GDM1 (cell line): Measurements from ENCODE around the gene KLHL10.
"Not testable (repeated sequence)": the region's sequence is repeated elsewhere in the genome, so short reads cannot be mapped to it uniquely, and the experiment has no call there.

Experiments used
- DNase-seq: peaks from one replicate; lab custom pipeline; 2025; lab: John Stamatoyannopoulos, UW

KLHL10 gene

DNA sequence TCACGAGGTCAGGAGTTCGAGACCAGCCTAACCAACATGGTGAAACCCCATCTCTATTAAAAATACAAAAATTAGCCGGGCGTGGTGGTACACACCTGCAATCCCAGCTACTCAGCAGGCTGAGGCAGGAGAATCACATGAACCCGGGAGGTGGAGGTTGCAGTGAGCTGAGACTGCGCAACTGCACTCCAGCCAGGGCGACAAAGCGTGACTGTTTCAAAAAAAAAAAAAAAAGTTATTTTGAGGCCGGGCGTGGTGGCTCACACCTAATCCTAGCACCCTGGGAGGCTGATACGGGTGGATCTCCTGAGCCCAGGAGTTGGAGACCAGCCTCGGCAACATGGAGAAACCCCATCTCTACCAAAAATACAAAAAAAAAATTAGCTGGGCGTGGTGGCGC is 13.8 kb downstream of the KLHL10 start:
- not testable (repeated sequence) for DNase-seq

- no peak for DNase-seq
Observed at GRCh38 chr17:41860254-41860931, 22.8 kb downstream of the KLHL10 start.

GRCh38 chr17:41863074-41863848 is 25.6 kb downstream of the KLHL10 start:
- DNase-seq: no peak

GRCh38 chr17:41864498-41864835 is 26.8 kb downstream of the KLHL10 start:
- DNase-seq: no peak

- DNase-seq: peak; percentile 85
Observed at GRCh38 chr17:41864836-41865595, 27.4 kb downstream of the KLHL10 start, which contains the start of gene KLHL11. Gene KLHL11, minus strand, starts transcription at chr17:41865423. Its CDS starts 53 bp downstream, at chr17:41865370.

DNA sequence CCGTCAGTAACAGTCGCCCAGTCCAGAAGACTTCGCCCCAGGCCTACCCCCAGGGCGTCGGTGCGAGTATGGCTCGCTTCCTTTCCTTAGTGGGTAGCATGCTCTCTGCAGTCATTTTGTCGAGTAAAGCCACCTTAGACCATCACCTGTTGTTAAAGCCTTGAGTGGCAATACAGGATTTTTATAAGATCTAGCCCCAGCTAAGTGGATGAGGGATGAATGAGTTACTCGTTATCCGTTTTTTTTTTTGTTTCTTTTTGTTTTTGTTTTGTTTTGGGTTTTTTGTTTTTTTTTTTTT is 27.9 kb downstream of the KLHL10 start:
- DNase-seq: no peak

DNA sequence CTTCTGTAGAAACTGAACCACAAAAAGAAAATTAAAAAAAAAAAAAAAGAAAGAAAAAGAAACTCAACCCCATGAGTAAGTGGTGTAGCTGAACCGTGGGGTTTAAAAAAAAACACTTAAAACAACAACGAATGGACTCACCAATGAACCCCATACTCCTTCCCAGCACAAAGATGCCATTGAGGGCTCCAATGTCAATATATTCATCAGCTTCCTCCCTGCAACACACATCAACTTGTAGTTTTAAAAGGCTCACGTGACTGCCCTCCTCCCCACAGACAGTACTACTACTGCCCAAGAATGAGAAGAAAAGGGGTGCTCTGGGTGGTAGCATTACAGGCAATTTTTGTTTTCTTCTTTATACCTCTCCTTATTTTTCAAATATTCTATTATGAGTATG is 30.9 kb downstream of the KLHL10 start:
- DNase-seq: no peak

DNA sequence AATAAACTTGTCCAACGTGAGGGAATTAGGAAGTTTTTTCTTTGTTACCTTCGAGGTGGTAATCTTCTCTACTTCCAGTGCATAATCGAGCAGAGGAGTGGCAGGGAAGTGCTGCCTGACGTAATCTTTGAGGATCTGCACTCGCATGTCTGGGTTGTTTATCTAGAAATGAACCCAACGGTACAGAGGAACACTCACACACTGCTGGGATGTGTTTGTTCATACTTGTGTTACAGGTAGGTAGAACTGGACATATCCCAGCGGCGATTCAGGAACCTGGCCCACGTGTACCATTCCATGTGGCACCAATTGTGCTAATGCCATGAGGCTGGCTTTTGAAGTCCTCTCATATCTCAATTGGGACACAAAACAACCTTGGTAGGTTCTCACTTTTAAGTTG is 31.8 kb downstream of the KLHL10 start:
- no peak for DNase-seq

DNA sequence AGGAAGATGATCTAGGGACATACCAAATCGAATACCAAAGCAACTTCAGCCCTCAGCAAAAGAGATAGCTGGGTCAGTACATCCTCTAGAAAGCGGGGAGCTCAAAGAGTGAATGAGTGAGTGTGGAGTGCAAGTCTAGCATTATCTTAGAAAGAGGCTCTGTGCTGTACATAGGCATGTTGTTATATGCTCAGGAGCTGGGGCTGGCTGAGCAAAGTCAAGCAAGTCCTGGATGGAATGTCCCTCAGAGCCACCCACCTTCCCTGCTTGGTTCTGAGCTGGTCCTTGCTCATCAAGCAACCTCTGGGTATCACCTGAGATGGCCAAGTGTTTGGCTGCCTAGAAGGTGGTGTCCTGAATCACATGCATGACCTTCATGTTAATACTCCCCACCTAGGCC is 32.5 kb downstream of the KLHL10 start:
- DNase-seq: no peak

- no peak for DNase-seq
Observed at GRCh38 chr17:41870627-41871026, 33.0 kb downstream of the KLHL10 start.

DNA sequence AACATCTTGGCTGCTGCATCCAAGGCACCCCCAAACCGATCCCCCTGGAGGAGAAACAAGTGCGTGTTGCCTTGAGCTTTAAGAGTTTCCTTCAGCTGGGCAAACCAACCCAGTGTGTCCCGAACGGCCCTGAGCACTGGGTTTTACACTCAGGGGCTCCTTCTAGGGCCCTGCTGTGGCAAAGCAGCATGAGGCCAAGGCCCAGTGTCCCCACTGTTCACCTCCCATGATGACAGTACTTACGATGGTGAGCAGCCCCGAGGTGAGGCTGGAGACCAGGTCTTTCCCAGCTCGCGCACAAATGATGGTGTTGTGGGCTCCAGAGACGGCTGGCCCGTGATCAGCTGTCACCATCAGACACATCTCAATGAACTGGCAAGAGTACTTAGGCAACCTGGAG is 34.2 kb downstream of the KLHL10 start:
- no peak for DNase-seq

DNA sequence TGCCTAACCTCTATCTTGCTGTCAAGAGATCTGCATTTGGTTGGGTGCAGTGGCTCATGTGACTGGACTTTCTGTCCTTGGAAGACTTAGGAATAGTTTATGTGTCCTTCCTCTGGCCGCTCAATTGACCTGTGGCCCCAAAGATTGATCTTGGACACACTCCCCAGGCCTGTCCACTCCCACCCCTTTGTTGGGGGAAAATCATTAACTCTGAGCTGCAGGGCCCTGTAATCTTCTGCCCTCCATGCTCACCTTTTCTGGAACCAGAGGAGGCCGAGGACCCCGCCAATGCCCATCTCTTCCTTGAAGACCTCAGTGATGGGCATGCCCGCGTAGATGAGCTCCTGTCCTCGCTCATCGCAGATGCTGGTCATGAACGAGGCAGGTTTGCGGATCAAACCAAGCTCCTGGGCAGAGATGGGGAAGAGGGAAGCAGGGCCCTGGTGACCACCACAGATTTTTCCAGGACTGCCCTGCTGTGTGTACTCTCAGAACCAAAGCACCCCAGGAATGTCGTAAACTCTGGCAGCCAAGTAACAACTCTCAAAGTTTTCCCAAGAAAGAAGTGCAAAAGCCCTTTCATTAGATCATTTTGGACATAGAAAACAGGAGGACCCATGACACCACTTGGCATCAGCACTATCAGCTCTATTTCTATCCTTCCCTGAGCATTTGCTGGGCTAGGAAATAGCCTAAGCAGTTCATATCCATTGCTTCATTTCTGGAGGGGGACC is 36.1 kb downstream of the KLHL10 start:
- no peak for DNase-seq

- DNase-seq: not testable (repeated sequence)
Observed at GRCh38 chr17:41874293-41874670, 36.7 kb downstream of the KLHL10 start.

DNA sequence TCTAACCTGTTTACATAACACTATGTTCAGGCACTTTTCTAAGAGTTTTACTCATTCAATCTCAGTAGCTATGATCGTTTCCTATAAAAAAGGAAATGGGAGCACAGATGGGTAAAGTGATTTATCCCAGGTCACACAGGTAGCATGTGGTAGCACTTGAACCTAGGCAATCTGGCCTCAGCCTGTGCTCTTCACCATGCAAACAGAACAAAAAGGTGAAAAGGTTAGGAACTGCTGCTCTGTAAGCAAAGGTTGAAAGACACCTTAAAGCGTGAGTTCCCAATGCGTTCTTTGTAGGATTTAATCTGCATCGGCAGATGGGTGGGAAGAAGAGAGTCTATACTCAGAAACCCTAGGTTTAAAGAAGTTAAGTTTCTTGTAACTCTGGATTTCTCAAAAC is 42.5 kb downstream of the KLHL10 start:
- DNase-seq: no peak

- no peak for DNase-seq
Observed at GRCh38 chr17:41882756-41883155, 45.1 kb downstream of the KLHL10 start.

GRCh38 chr17:41885733-41886132 is 48.1 kb downstream of the KLHL10 start:
- DNase-seq: no peak

- no peak for DNase-seq
Observed at GRCh38 chr17:41888332-41888965, 50.8 kb downstream of the KLHL10 start.

- DNase-seq: no peak
Observed at GRCh38 chr17:41891135-41892020, 53.8 kb downstream of the KLHL10 start.

DNA sequence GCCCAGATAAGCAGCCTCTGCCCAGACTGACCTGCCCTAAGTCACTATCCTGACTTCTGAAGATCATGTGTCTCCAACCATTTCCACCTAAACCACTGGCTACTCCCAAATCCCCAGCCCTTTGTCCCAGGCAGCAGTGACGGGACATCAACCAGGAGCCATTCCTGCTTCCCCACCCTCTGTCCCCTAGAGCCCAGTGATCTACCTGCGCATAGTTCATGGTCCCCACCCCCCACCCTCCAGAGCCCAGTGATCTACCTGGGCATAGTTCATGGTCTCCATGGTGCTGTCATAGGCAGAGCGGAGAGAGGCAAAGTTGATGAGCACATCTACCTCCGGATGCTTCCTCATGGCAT is 54.4 kb downstream of the KLHL10 start:
- DNase-seq: no peak

- DNase-seq: no peak
Observed at GRCh38 chr17:41893384-41893783, 55.8 kb downstream of the KLHL10 start.

DNA sequence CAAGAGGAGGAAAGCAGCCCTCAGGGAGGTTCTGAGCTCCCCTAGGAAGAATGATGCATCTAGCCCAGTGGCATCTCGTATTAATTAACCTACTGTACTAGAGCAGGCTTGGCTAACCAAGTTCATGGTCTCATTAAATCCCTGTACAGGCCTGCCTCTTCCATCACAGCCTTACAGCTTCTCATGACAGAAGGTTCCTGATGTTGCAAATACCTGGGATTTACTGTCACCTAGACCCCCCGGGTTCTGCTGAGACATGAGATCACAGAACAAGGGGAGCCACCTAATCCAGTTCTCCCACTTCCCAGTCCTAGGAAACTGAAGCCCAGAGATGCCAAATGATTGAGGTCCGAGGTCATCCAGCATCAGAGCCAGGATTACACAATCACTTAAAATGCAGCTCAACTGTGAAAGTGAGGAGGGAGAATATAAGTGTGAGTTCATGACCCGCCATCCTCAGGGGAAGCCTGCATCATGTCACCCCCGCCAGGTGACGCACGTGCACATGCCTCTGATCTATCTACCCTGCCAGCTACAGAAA is 57.2 kb downstream of the KLHL10 start:
- no peak for DNase-seq
